HG03575 (cell line): ENCODE results near the gene SLC49A4.
"Not testable (repeated sequence)": the region's sequence is repeated elsewhere in the genome, so short reads cannot be mapped to it uniquely, and the experiment has no call there.

Source experiments
- ATAC-seq: cut with Tn5 transposase; IDR thresholded peaks from one replicate; pipeline ENCODE4 v1.9.1; 2021; ENCODE audit not compliant: unreplicated experiment, insufficient number of reproducible peaks, low FRiP score; ENCODE audit errors: extremely low read depth

Gene SLC49A4, protein sequence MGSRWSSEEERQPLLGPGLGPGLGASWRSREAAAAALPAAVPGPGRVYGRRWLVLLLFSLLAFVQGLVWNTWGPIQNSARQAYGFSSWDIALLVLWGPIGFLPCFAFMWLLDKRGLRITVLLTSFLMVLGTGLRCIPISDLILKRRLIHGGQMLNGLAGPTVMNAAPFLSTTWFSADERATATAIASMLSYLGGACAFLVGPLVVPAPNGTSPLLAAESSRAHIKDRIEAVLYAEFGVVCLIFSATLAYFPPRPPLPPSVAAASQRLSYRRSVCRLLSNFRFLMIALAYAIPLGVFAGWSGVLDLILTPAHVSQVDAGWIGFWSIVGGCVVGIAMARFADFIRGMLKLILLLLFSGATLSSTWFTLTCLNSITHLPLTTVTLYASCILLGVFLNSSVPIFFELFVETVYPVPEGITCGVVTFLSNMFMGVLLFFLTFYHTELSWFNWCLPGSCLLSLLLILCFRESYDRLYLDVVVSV

DNA sequence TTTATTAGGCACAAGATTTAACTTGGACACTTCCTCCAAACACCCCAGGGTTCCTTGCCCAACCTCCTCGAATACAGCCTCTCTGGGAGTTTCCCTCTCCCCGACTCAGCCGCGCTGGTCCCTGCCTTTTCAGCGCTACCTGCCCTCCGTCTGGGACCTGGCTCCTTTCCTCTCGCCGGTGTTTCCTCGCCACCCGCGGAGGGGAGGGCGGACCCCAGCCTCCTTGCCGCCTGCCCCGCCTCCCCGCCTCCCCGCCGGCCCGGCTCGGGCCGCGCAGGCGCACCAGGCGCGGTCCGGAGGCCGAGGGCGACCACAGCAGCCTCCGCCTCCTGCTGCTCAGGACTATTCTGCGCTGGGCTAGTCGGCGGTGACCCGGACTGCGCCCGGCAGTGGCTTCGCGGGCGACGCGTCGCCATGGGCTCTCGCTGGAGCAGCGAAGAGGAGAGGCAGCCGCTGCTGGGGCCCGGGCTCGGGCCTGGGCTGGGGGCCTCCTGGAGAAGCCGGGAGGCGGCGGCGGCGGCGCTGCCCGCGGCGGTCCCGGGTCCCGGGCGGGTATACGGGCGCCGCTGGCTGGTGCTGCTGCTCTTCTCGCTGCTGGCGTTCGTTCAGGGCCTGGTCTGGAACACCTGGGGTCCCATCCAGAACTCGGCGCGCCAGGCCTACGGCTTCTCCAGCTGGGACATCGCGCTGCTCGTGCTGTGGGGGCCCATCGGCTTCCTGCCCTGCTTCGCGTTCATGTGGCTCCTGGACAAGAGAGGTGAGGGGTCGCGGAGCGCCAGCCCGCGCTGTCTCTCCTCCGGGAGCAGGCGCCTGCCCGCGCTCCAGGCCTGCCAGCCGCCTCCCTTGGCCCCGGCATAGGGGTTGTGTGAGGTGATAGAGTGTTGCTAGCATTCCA lies at the start of gene SLC49A4:
SLC49A4 (plus strand) TSS at position 291 of the 895 bp plus-strand sequence; CDS start at position 415, 124 bp downstream.
- peak; percentile 35 for ATAC-seq

DNA sequence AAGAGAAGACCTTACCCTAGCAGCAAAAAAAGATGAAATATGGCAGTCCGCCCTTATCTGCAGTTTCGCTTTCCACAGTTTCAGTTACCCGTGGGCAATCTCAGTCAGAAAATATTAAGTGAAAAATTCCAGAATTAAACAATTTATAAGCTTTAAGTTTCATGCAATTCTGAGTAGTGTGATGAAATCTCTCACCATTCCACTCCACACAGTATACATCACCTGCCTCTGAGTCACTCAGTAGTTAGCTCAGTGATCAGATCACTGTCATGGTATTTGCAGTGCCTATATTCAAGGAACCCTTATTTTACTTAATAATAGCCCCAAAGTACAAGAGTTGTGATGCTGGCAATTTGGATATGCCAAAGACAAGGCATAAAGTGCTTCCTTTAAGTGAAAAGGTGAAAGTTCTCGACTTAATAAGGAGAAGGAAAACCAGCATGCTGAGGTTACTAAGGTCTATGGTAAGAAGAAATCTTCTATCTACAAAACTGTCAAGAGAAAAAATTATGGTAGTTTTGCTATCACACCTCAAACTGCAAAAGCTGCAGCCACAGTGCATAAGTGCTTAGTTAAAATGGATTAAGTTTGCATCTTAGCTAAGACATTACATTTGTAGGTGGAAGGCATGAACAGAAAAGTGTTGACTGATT lies 49.4 kb upstream of the SLC49A4 start:
- ATAC-seq = no peak

DNA sequence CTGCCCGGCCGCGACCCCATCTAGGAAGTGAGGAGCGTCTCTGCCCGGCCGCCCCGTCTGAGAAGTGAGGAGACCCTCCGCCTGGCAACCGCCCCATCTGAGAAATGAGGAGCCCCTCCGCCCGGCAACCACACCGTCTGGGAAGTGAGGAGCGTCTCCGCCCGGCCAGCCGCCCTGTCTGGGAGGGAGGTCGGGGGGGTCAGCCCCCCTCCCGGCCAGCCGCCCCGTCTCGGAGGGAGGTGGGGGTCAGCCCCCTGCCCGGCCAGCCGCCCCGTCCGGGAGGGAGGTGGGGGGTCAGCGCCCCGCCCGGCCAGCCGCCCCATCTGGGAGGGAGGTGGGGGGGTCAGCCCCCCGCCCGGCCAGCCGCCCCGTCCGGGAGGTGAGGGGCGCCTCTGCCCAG lies 47.6 kb upstream of the SLC49A4 start:
- not testable (repeated sequence) for ATAC-seq

DNA sequence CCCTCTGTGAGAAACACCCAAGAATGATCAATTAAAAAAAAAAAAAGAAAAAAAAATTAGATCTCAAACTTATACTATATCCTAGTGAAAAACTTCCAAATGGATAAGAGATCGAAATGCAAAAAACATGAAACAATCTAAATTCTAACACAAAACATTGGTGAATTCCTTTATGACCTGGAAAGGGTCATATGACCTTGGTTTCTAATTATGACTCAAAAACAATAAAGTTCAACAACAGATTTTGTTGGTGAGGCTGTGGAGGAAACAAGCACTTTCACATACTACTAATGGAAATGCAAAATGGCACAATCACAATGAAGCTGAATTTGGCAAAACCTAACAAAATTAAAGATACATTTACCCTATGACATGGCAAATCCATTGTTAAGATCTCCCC lies 46.5 kb upstream of the SLC49A4 start:
- ATAC-seq = no peak

DNA sequence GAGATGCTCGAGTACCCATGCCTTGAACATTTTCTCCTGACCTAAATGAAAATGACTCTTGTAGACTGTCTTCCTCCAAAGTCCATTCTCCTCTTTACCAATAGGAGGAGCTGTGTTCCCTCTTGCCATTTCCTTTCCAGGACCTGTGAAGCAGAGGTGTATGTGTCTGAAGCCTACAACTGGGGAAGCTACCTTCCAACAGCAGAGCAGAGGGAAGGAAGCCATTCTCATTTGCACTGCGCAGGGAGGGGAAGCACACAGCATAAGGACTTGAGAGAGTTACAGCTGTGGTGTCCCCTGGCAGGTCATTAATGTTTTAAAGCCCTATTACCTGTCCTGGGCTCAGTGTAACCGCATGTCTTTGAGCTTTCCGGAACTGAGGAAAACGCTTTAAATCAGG lies 39.9 kb upstream of the SLC49A4 start:
- ATAC-seq = no peak

DNA sequence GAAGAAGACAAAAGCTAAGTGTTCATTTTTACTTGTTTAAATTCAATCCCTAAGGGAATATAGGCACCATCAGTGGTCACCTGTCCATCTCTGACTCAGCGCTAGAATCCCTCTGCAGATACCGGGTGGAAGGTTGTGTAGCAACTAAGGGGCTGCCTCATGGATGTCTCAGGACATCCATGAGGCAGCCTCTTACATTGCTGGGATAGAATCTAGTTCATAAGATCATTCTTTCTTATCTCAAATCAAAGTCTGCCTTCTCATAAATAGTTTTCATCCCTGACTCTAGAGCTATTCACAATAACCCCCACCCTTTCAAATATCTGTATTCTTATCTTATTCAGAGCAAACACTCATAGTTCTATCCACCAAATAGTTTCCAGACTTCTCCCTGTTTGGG lies 39.4 kb upstream of the SLC49A4 start:
- ATAC-seq = no peak

DNA sequence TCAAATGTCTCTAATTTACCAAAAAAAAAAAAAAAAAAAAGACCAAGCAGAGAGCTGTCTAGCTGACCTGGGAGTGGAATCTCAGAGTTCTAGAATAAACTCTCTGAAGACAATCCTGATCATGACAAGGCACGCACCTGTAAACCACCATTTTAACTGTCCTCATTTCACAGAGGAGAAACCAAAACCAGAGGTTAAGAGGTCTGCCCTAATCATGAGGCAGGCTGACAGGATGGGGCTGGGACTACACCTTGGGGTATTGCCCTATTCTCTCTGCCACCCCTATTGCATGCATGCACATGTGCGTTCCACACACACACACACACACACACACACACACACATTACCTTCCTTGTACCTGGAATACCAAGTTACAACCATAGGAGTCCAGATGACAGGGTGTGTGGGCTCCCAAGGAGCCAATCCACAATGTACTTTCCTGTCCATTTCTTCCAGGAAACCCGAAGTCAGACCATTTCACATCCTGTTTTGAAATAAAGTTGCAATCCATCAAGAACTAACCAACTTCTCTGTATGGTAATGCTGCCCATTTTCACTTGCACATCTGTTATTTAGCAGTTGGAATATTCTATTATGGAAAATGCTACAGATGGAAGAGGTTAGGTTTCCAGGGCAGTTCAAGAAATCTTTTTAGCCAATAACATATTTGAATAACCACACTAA lies 35.9 kb upstream of the SLC49A4 start:
- ATAC-seq = no peak

DNA sequence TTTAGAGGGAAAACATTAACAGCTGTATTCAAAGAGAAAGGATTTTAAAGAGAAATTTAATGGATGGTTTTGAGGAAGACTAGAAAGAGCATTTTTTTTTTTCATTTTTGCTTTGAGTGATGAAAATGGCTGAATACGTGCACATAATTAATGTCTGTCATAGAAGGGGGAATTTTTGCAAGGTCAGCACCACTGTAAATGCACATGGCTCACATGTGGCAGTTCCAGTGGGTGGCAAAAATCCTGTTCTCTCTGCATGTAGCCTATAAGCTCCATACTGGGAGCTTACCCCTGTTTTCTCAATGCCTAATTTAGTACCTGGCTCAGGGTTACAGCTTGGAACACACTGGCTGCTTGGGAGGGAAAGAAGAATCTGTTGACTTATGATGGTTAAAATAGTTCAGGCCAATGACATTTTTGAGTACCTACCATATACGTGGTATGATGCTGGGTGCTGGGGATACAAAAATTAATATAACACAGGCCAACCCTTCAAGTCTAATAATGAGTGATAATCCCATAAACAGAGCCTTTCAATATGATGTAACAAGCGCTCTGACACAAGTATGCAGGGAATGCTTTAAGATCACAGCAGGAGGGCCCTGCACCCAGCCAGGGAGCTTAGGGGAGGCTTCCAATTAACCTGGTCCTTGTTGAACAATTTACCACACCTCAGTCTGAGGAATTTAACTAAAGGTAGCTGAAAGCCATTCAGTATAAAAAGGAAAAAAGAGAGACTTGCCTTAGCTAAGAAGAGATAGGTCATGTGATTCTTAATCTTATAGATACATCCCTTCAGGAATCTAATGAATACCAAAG lies 34.2 kb upstream of the SLC49A4 start:
- no peak for ATAC-seq

DNA sequence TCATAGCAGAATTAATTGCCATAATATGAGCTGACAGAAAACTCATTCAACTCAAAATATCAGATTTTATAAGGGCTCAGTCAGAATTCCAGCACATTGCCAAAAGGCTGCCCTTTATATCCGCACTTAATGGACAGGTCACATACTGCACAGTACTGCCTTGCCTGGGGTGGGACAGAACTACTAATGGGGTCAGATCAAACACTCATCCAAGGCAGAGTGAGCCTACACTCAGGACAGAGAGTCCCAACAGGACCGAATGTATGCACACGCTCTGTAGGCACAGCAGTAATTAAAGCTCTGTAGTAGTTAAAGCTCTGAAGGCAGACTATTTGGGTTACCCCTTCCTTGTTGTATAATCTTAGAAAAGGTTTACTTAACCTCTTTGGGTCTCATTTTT lies 28.4 kb upstream of the SLC49A4 start:
- ATAC-seq = no peak

DNA sequence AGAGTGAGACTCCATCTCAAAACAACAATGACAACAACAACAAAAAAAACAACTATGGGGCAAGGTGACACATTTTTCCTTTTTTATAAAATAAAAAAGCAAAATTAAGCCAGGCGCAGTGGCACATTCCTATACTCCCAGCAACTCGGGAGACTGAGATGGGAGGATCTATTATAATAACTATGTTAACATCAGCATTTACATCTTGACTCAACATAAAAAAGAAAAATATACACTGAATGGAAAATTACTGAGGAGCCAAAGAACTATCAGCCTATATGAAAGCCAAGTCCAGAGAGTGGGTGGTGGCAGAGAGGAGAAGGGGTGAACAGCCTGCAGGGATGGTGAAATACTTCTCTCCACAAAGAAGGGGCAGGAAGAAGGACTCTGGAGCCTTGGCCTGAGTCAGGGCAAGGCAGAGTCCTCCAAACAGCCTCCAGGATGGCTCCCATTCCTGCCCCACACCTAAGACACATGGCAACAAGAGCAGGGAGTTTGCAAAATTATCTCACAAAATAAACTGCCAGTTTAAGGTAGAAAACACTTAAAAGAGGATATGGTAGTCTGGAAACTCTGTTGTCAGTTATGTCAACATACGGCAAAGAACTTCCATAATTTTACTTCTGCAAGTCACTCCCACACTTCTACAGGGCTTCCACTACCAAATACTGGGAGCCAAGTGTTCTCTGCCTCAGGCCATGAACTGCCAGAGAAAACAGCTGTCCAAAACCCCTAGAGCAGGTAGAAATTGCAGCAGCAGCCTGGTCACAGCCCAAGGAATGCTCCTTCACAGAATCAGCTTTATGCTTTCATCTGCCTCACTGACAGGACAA lies 27.1 kb upstream of the SLC49A4 start:
- ATAC-seq = no peak

DNA sequence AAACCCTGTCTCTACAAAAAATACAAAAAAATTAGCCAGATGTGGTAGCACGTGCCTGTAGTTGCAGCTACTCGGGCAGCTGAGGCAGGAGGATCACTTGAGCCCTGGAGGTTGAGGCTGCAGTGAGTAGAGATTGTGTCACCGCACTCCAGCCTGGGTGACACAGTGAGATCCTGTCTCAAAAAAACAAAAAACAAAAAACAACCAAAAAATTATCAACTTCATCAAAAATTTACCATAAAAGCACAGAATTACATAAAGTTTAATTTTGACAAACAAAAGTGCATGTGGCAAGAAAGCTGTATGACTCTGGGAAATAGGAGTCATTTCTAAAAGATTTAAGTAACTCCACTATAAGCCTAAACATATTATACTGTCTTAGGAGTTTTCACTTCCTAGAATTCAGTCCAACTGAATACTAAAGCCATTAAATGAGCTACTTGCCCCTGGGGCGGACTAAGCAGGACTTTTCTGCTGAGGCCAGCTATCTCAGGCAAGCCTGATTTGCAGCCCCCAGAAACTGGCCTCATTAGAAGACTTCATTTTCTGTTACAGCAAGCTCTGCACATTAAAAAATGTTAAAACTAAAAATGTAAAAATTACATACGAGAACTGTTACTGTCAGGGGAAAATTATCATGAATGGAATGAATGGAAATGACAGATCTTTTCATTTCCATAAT lies 24.2 kb upstream of the SLC49A4 start:
- ATAC-seq = no peak

DNA sequence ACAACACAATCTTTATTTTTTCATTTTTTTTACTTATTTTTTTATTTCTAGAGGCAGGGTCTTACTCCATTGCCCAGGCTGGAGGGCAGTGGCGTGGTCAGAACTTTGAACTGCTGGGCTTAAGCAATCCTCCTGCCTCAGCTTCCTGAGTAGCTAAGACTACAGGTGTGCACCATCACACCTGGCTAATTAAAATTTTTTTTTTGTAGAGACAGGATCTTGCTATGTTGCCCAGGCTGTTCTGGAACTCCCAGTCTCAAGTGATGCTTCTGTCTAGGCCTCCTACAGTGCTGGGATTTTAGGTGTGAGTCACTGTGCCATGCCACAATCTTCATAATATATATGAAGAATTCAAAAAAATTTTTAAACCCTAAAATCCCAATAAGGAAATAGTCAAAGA lies 22.0 kb upstream of the SLC49A4 start:
- no peak for ATAC-seq

DNA sequence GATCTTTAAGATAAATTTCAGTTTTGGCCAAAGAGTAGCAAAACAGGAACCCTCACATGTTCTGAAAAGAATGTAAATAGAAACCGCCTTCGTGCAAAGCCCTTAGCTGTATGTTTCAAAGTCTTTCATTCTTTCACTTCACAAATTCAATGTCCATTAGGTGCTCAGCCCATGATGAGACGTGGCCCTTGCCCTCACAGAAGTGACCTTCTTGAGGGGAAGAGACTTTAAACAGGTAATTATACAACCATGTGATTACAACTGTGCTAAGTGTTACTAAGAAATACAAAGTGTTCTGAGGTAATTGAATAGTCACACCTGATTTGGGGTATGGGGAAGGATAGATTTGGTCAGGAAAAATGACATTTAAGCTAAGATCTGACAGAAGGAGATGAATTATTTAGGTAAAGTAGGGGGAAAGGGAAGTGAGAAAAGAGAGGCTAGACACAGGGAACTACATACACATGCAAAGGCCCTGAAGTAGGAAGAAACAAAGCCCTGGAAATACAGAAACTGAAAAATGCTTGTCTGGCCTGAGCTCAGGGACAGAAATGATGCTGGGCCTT lies 20.8 kb upstream of the SLC49A4 start:
- ATAC-seq = no peak

DNA sequence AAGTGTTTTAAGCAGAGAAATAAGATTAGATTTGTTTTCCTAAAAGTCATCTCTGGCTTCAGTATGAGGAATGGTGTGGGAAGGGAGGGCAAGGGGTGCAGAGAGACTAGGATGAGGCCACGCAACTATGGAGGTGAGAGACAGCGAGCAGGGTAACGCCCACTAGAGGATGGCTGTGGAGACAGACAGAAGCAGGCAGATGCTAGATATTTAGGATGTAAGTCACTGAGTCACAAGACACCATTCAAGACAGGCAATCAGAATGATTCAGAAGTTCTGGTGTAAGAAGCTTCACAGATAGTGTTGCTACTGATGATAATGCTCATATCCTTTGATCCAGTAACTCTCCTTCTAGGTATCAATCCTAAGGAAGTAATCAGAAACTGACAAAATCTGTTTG lies 20.3 kb upstream of the SLC49A4 start:
- ATAC-seq = no peak

DNA sequence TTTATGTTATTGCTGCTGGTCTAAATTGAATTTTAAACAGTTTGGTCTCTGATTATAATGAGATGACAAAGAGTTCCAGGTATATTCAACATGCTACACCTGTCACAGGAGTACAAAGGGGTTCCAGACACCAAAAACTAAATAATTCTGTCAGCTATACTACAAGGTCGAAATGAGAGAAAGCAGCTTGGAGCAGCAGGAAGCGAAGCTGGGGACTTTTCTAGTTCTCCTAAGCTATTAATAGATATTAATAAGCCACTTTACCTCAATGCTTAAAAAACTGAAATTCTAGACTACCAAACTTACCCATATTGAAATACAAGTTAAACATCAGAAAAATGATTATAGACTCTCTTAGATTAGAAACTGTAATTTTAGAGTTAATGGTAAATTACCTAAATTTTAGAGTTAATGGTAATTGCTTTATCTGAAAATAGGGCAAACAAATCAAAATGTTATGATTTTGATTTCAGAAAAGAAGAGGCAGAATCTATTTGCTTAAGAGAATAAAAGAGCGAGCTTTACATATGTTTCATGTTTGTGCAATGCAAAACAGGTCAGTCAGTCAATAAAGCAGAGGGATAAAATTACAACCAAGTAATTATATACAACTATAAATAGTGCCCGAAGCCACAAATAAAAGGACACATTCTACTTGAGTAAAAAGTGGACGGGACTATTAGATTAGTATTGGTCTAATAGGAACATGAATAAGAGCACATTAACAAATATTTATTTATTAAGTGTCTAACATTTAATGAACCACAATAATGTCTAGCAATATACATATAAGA lies 18.0 kb upstream of the SLC49A4 start:
- ATAC-seq = no peak

DNA sequence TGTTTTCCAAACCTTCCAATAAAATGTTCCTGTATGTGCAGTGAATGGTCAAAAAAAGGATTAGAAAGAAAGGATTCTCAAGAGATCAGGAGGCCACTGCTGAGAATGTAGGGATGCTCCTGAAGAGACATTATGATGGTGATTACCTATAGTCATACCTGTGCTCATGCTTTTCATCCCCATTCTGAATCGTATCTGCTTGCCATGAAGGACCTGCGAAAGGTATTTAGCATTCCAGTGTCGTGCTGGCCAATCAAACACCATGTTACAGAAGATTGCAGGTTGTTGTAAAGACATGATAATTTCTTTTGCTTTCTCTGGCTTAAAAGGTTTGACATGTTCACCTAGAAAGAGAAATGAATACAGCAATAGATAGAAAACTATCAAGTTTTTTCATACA lies 17.3 kb upstream of the SLC49A4 start:
- no peak for ATAC-seq
